ENCODE measurements around the gene RASSF8. TPM values are rescaled to one million over a fixed set of nuclear protein-coding genes. Genes with fewer than 3 reads are reported as not detected.

RASSF8 gene
- total and polyA plus RNA-seq, 2 experiments from 2014 or later: 11.5 to 30.6 TPM

- TF ChIP-seq STAT1 (IDR thresholded peaks at IDR 0.05; ENCODE audit: unreplicated experiment) (no peak), NANOG (IDR thresholded peaks at IDR 0.05; ENCODE audit: borderline replicate concordance) (no peak), ZNF462 (CRISPR knock-in tag; IDR thresholded peaks at IDR 0.05) (no peak), ZNF114 (CRISPR knock-in tag; IDR thresholded peaks at IDR 0.05) (no peak)
Measured at GRCh38 chr12:26043135-26044006, 84.9 kb downstream of the RASSF8 start (continued).

GRCh38 chr12:26044007-26044394 is 85.5 kb downstream of the RASSF8 start:
- no peaks in the 10 kb centered on the region for H3F3A ChIP-seq (replicated peaks; ENCODE audit: low read depth)
- DNase-seq (ENCODE audit: low spot score) (no peak), ATAC-seq (no peak)
- H3K9me2 ChIP-seq (ENCODE audit: insufficient read depth): 0 out of 2 replicates have a peak, but pooled peaks cover 3% of the 10 kb centered on the region
- Mint-ChIP-seq H3K4me3 (no peak overlapping the region), H3K27ac (no peak overlapping the region), H3K4me1 (peaks cover 41% of the 10 kb centered on the region), H3K27me3 (ENCODE audit: insufficient read depth, low read depth, poor library complexity) (peaks cover 2% of the 10 kb centered on the region), H3K9me3 (no peaks in the 10 kb centered on the region), H3K36me3 (ENCODE audit: low read depth) (no peaks in the 10 kb centered on the region)
- no peak overlapping the region for H3K4me3 ChIP-seq
- no peak overlapping the region for H3K4me2 ChIP-seq
- peaks cover 3% of the 10 kb centered on the region for H4K20me1 ChIP-seq (replicated peaks; ENCODE audit: insufficient read depth)
- H3K4me1 ChIP-seq (ENCODE audit: insufficient read depth): peaks cover 24% of the 10 kb centered on the region
- peaks cover 41% of the 10 kb centered on the region for H3K79me2 ChIP-seq (replicated peaks; ENCODE audit: insufficient read depth)
- H2AFZ ChIP-seq: no peak overlapping the region
- H3K27ac ChIP-seq (ENCODE audit: low read depth): no peak overlapping the region
- no peaks in the 10 kb centered on the region for H3K36me3 ChIP-seq (ENCODE audit: insufficient read depth)
- H3K27me3 ChIP-seq (ENCODE audit: insufficient read depth): no peaks in the 10 kb centered on the region
- TF ChIP-seq EZH2phosphoT487 (IDR thresholded peaks at IDR 0.05; ENCODE audit: unreplicated experiment) (no peak), JUNB (IDR thresholded peaks at IDR 0.05; ENCODE audit: unreplicated experiment) (no peak), STAT1 (IDR thresholded peaks at IDR 0.05; ENCODE audit: unreplicated experiment) (no peak), CREB1 (CRISPR knock-in tag; IDR thresholded peaks at IDR 0.05; ENCODE audit: low read depth) (no peak), ETS1 (IDR thresholded peaks at IDR 0.05) (no peak), ZNF331 (CRISPR knock-in tag; IDR thresholded peaks at IDR 0.05; ENCODE audit: low read depth) (no peak), REST (IDR thresholded peaks at IDR 0.05; ENCODE audit: unreplicated experiment) (no peak), EZH2 (IDR thresholded peaks at IDR 0.05; ENCODE audit: low read depth, unreplicated experiment) (no peak), CTCF (conservative IDR thresholded peaks at IDR 0.05; ENCODE audit: low read depth in 2 of 2) (no peak)
